Lower lobe of right lung (tissue), 2 donors: ENCODE results near the gene KRT78. TPM values are rescaled to one million over a fixed set of nuclear protein-coding genes. Genes with fewer than 3 reads are reported as not detected.
"Not testable (repeated sequence)": the region's sequence is repeated elsewhere in the genome, so short reads cannot be mapped to it uniquely, and the experiment has no call there.

Experiments used
- ATAC-seq, 2 donors: fragments of 200-7000 bp; cut with Tn5 transposase; one replicate each; pipeline ENCODE4 v1.9.1; 2020 to 2022; ENCODE audit warnings: mild to moderate bottlenecking in 2 of 2, moderate library complexity in 2 of 2
- DNase-seq: peaks from one replicate; pipeline ENCODE4 v3.0.0-alpha.2; 2020
- H3K27ac ChIP-seq: fragments of 200-600 bp; one replicate; pipeline ENCODE4 v1.8.0; 2022
- H3K27me3 ChIP-seq: fragments of 200-600 bp; one replicate; pipeline ENCODE4 v1.8.0; 2022; ENCODE audit warnings: low read depth
- H3K36me3 ChIP-seq: fragments of 200-600 bp; one replicate; pipeline ENCODE4 v1.8.0; 2022; ENCODE audit warnings: mild to moderate bottlenecking
- H3K4me1 ChIP-seq: fragments of 200-600 bp; one replicate; pipeline ENCODE4 v1.8.0; 2022
- H3K4me3 ChIP-seq: fragments of 200-600 bp; one replicate; pipeline ENCODE4 v1.8.0; 2022; ENCODE audit warnings: mild to moderate bottlenecking
- H3K9me3 ChIP-seq: fragments of 200-600 bp; one replicate; pipeline ENCODE4 v1.8.0; 2022
- intact Hi-C: fragments of 100-400 bp; cut with DNase I; formaldehyde crosslinking; loops from one replicate; pipeline ENCODE4 v1.11.0; 2022
- total RNA-seq: library from RNA; stranded (reverse); fragmentation: NEBNext Ultra II Directional; extraction: Animal tissue kit (Norgen Biotek cat#: 25700); gene quantifications from one replicate; pipeline ENCODE4 v1.2.1, GENCODE V29; 2021
- TF ChIP-seq, protein P1 (sequence below): fragments of 200-600 bp; IDR thresholded peaks from one replicate; pipeline ENCODE4 v1.8.0; 2022; ENCODE audit warnings: antibody characterized with exemption, mild to moderate bottlenecking
- donor health status: DM: no; HTN: yes; CAD: no; lungs with severe emphysema.

KRT78 gene
- total RNA-seq, 1 donor from 2014 or later, result not detected

DNA sequence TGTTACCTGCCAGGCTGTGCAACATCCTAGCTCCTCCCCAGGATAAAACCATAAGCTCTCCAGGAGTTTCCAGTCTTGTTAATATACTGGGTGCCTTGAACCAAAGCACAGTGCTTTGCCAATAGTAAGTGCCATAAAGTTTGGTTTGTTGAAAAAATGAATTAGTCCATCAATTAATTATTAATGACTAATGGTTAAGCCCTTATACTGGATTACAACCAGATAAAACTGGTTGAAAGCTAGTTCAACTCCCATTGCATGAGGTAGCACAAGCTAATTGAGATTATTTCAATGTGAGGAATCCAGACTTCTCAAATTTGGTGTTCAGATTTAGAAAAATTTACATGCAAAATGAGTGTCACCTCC, 51.3 kb downstream of the KRT78 start:
- DNase-seq (no peak), ATAC-seq (no peak)
- Histone ChIP-seq H3K36me3 (no peaks in the 10 kb centered on the region), H3K9me3 (no peaks in the 10 kb centered on the region), H3K4me3 (no peak overlapping the region), H3K27me3 (peaks cover 23% of the 10 kb centered on the region), H3K4me1 (peaks cover 23% of the 10 kb centered on the region), H3K27ac (no peak overlapping the region)
- TF ChIP-seq, protein P1, sequence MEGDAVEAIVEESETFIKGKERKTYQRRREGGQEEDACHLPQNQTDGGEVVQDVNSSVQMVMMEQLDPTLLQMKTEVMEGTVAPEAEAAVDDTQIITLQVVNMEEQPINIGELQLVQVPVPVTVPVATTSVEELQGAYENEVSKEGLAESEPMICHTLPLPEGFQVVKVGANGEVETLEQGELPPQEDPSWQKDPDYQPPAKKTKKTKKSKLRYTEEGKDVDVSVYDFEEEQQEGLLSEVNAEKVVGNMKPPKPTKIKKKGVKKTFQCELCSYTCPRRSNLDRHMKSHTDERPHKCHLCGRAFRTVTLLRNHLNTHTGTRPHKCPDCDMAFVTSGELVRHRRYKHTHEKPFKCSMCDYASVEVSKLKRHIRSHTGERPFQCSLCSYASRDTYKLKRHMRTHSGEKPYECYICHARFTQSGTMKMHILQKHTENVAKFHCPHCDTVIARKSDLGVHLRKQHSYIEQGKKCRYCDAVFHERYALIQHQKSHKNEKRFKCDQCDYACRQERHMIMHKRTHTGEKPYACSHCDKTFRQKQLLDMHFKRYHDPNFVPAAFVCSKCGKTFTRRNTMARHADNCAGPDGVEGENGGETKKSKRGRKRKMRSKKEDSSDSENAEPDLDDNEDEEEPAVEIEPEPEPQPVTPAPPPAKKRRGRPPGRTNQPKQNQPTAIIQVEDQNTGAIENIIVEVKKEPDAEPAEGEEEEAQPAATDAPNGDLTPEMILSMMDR, result no peak
- intact Hi-C loops, result no loop called here

DNA sequence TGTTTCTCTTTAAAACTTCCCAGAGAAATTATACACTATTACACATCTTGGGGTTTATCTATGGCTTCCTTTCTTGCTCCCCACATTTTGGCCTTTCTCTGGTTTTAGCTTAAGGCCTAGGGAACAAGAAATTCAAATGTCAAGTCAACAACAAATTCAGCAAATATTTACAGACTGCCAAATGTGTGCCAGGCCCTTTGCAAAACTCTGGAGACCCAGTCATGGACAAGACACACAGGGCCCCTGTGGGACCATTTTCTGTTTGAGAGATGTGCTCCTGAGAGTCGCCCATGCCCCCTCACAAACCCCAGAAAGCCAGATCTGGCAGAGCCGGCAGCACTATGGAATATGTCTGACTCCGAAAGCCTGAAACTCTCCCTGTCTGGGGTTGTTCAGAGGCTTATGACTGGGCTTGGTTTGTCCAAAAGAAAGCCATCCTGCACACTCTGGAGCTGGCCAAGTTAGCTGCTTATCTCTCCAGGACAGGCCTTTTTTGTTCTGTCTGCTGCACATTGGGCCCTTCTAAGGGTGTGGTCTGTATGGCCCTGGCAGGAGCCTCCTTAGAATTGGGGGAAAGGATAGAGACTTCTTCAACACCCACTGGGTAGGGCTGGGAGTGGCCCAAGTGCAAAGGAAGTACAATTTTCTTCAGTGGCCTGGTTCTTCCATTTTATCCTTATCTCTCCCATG, 51.8 kb downstream of the KRT78 start:
- Histone ChIP-seq H3K4me3 (no peak overlapping the region), H3K27ac (no peak overlapping the region), H3K9me3 (no peaks in the 10 kb centered on the region), H3K36me3 (no peaks in the 10 kb centered on the region), H3K4me1 (peaks cover 23% of the 10 kb centered on the region), H3K27me3 (peaks cover 28% of the 10 kb centered on the region)
- TF ChIP-seq, protein P1, result no peak
- intact Hi-C loops, result no loop called here
- ATAC-seq, result no peak
- no peak for DNase-seq

DNA sequence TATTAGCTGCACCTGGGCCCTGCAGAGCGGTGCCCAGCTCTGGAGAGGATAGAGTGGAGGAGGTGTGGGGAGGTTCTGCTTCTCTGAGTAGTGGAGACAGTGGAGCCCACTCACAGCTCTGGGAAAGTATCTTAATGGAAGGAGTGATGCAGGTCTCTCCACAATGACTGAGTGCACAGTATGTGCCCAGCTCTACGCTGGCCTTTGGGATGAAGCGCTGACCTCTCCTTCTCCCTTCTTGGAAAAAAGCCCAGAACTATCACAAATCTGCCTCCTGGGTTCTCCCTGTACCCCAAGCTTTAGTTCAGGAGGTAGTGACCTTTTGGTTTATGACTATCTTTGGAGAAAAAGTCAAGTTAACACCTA, 52.4 kb downstream of the KRT78 start:
- TF ChIP-seq, protein P1, result no peak
- ATAC-seq (no peak), DNase-seq (no peak)
- H3K36me3 ChIP-seq, result no peaks in the 10 kb centered on the region
- no peak overlapping the region for H3K4me3 ChIP-seq
- H3K4me1 ChIP-seq, result peaks cover 21% of the 10 kb centered on the region
- intact Hi-C loops, result no loop called here
- H3K27me3 ChIP-seq, result peaks cover 32% of the 10 kb centered on the region
- no peak overlapping the region for H3K27ac ChIP-seq
- H3K9me3 ChIP-seq, result no peaks in the 10 kb centered on the region

DNA sequence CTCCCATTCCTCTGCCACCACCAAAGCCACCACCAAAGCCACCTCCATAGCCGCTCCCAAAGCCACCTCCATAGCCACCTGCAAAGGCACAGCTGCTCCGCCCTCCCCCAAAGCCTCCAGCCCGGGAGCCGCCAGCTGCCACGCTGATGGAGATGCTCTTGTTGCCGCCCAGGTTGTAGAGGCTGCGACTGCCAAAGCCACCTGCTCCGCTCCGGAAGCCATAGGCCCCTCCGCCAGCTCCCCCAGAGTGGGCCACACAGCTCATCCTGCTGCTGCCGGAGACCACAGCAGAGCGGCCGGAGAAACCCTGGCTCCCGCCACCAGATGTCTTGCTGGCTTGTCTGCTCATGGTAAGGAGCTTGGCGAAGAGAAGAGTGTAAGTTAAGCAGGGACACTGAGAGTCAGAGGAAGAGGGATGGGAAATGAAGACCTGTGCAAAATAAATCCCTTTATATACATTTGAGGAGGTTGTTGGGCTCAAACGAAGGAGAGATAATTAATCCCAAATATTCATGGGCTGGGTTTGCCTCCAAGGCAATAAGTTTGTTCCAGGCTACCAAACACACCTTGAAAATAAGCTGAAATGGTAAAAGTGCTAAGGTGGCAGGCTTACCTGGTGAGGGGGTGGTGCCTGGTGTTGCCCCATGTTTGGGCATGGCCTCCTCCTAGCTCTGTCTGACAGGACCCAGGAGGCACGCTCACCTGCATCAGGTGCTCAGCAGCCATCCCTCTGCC, 52.9 kb downstream of the KRT78 start, which contains the start of gene KRT3:
Gene KRT3 (minus strand): TSS at position 424 of the 735 bp plus-strand sequence. CDS start 75 bp downstream, at position 349.
- TF ChIP-seq, protein P1, result no peak
- H3K9me3 ChIP-seq, result no peaks in the 10 kb centered on the region
- intact Hi-C loops, result no loop called here
- peaks cover 38% of the 10 kb centered on the region for H3K27me3 ChIP-seq
- DNase-seq, result no peak
- H3K4me3 ChIP-seq, result no peak within 1 kb of the TSS
- no peak within 1 kb of the TSS for H3K27ac ChIP-seq
- H3K36me3 ChIP-seq, result no peaks in the 10 kb centered on the region
- peaks cover 16% of the 10 kb centered on the region for H3K4me1 ChIP-seq
- ATAC-seq, result no peak

DNA sequence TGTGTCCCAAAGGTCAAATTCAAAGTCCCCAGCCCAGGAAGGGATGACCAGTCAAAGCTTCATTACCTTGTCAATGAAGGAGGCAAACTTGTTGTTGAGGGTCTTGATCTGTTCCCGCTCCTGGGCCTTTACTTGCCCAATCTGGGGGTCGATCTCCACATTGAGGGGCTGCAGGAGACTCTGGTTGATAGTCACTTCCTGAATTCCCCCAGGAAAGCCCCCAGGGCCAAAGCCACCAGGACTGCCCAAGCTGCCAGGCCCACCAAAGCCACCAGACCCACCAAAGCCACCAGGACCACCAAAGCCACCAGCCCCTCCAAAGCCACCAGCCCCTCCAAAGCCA, 53.5 kb downstream of the KRT78 start:
- Histone ChIP-seq H3K27me3 (peaks cover 43% of the 10 kb centered on the region), H3K4me1 (peaks cover 10% of the 10 kb centered on the region)
- H3K27ac ChIP-seq, DNase-seq, ATAC-seq, intact Hi-C loops, H3K4me3 ChIP-seq, H3K36me3 ChIP-seq, H3K9me3 ChIP-seq: not testable (repeated sequence)
